ENCODE results near the gene OAF.

The OAF gene

DNA sequence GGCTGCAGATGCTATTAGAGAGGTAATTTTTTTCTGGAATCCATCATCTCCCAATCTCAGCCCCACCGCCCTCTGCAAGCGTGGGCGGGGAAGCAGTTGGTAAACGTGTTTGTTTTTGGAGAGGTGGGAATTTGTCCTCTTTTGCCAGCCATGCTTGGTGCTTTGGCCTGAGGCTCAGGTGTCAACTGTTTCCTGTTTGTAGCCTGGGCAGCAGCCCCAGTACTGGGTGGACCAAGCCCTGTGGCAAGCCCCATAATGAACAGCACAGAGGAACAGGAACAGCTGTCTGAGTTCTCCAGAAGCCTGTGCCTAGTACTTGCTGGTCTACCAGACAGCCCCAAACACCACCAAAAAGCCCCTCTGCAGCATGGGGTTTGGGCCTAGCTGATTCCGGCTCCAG, 68.7 kb downstream of the OAF start:
- Histone ChIP-seq H3K4me3 (replicated peaks; ENCODE audit: insufficient read depth, low read length) (no peak overlapping the region), H3K27me3 (ENCODE audit: insufficient read depth, poor library complexity, severe bottlenecking) (peaks cover 3% of the 10 kb centered on the region), H3K27ac (replicated peaks) (no peak overlapping the region)
- TF ChIP-seq POLR2AphosphoS5 (IDR thresholded peaks at IDR 0.05; ENCODE audit: low read depth), result no peak
- DNase-seq (ENCODE audit: low read depth in 1 of 2, low spot score in 1 of 2), result no peak
